H9 (cell line): ENCODE results near the gene NCKAP5. TPM values are rescaled to one million over a fixed set of nuclear protein-coding genes. Genes with fewer than 3 reads are reported as not detected.

ENCODE experiments used
- DNase-seq: peaks from one replicate; pipeline ENCODE4 v3.0.0-alpha.2; 2017
- H2AFZ ChIP-seq: one replicate; pipeline ENCODE4 v1.6.1; 2013; ENCODE audit warnings: mild to moderate bottlenecking, low read length, control low read depth, moderate library complexity
- H2AK5ac ChIP-seq: 2 replicates; pipeline ENCODE4 v1.6.1; 2013; ENCODE audit warnings: low read length, control low read depth, mixed read lengths; ENCODE audit not compliant: insufficient read length
- H2BK120ac ChIP-seq: one replicate; pipeline ENCODE4 v1.6.1; 2013; ENCODE audit warnings: low read depth, mild to moderate bottlenecking, low read length, control low read depth, inconsistent platforms; ENCODE audit not compliant: poor library complexity, severe bottlenecking
- H2BK12ac ChIP-seq: 2 replicates; pipeline ENCODE4 v1.6.1; 2013; ENCODE audit warnings: low read length, control low read depth, mixed read lengths, low read depth; ENCODE audit not compliant: insufficient read length
- H2BK15ac ChIP-seq: 2 replicates; pipeline ENCODE4 v1.6.1; 2013; ENCODE audit warnings: low read depth, low read length, control low read depth
- H2BK20ac ChIP-seq: one replicate; pipeline ENCODE4 v1.6.1; 2013; ENCODE audit warnings: low read depth, mild to moderate bottlenecking, low read length, control low read depth, inconsistent platforms; ENCODE audit not compliant: poor library complexity, severe bottlenecking
- H2BK5ac ChIP-seq: 2 replicates; pipeline ENCODE4 v1.6.1; 2013; ENCODE audit warnings: low read length, control low read depth, mixed read lengths; ENCODE audit not compliant: insufficient read length
- H3K14ac ChIP-seq: 2 replicates; pipeline ENCODE4 v1.6.1; 2013; ENCODE audit warnings: low read length, control low read depth; ENCODE audit not compliant: insufficient read depth
- H3K18ac ChIP-seq: 2 replicates; pipeline ENCODE4 v1.6.1; 2013; ENCODE audit warnings: low read depth, mild to moderate bottlenecking, mixed read lengths, low read length, control low read depth; ENCODE audit not compliant: insufficient read length
- H3K23ac ChIP-seq: 2 replicates; pipeline ENCODE4 v1.6.1; 2013; ENCODE audit warnings: low read length, control low read depth, mixed read lengths, low read depth; ENCODE audit not compliant: insufficient read length
- H3K23me2 ChIP-seq: 2 replicates; pipeline ENCODE4 v1.6.1; 2013; ENCODE audit warnings: low read depth, mild to moderate bottlenecking, mixed read lengths, low read length, control low read depth; ENCODE audit not compliant: insufficient read length, poor library complexity, severe bottlenecking
- H3K27ac ChIP-seq: 2 replicates; pipeline ENCODE4 v1.5.1; 2013; ENCODE audit warnings: low read length, control low read depth, mixed read lengths, low read depth; ENCODE audit not compliant: insufficient read length
- H3K27me3 ChIP-seq: 2 replicates; pipeline ENCODE4 v1.6.1; 2013; ENCODE audit warnings: low read length, control low read depth, inconsistent platforms; ENCODE audit not compliant: insufficient read depth
- H3K4ac ChIP-seq: 2 replicates; pipeline ENCODE4 v1.6.1; 2013; ENCODE audit warnings: low read depth, mild to moderate bottlenecking, control low read depth, inconsistent platforms, low read length, moderate library complexity
- H3K4me1 ChIP-seq: 2 replicates; pipeline ENCODE4 v1.6.1; 2013; ENCODE audit warnings: low read length, control low read depth, inconsistent platforms; ENCODE audit not compliant: insufficient read depth
- H3K4me2 ChIP-seq: 2 replicates; pipeline ENCODE4 v1.6.1; 2013; ENCODE audit warnings: low read length, control low read depth, mixed read lengths; ENCODE audit not compliant: insufficient read length, insufficient read depth
- H3K56ac ChIP-seq: 2 replicates; pipeline ENCODE4 v1.6.1; 2013; ENCODE audit warnings: low read depth, mild to moderate bottlenecking, mixed read lengths, low read length, control low read depth; ENCODE audit not compliant: insufficient read length
- H3K79me1 ChIP-seq: 2 replicates; pipeline ENCODE4 v1.6.1; 2013; ENCODE audit warnings: low read depth, mild to moderate bottlenecking, moderate library complexity, low read length, control low read depth, inconsistent platforms; ENCODE audit not compliant: insufficient read depth, poor library complexity, severe bottlenecking
- H3K79me2 ChIP-seq: 2 replicates; pipeline ENCODE4 v1.6.1; 2013; ENCODE audit warnings: low read length, control low read depth, inconsistent platforms; ENCODE audit not compliant: insufficient read depth
- H3K9ac ChIP-seq: 2 replicates; pipeline ENCODE4 v1.6.1; 2013; ENCODE audit warnings: low read length, control low read depth, mixed read lengths; ENCODE audit not compliant: insufficient read length; ENCODE audit errors: extremely low read depth
- H3K9me3 ChIP-seq: one replicate; pipeline ENCODE4 v1.6.1; 2013; ENCODE audit warnings: low read depth, low read length, inconsistent platforms; ENCODE audit not compliant: control insufficient read depth
- H3T11ph ChIP-seq: one replicate; pipeline ENCODE4 v1.6.1; 2013; ENCODE audit warnings: mild to moderate bottlenecking, low read length, control low read depth, inconsistent platforms
- H4K20me1 ChIP-seq: one replicate; pipeline ENCODE4 v1.6.1; 2013; ENCODE audit not compliant: control insufficient read depth, insufficient read length, insufficient read depth
- H4K5ac ChIP-seq: 2 replicates; pipeline ENCODE4 v1.6.1; 2013; ENCODE audit warnings: low read depth, mild to moderate bottlenecking, mixed read lengths, low read length, control low read depth; ENCODE audit not compliant: insufficient read length
- H4K8ac ChIP-seq: replicated peaks from 2 replicates; pipeline ENCODE4 v1.6.1; 2013; ENCODE audit warnings: low read length, control low read depth, mixed read lengths, low read depth; ENCODE audit not compliant: insufficient read length
- H4K91ac ChIP-seq: 2 replicates; pipeline ENCODE4 v1.6.1; 2013; ENCODE audit warnings: low read depth, mild to moderate bottlenecking, moderate library complexity, mixed read lengths, low read length, control low read depth; ENCODE audit not compliant: insufficient read length
- H3K27ac Mint-ChIP-seq, 3 experiments: 2 replicates in 2 of 3; 3 replicates in 1 of 3; pipeline ENCODE4 v1.8.0; 2020 to 2021; ENCODE audit warnings: mixed read lengths in 3 of 3, mild to moderate bottlenecking in 1 of 3, moderate library complexity in 1 of 3
- H3K27me3 Mint-ChIP-seq: 2 replicates; pipeline ENCODE4 v1.8.0; 2021; ENCODE audit warnings: low read depth, mild to moderate bottlenecking, moderate library complexity, mixed read lengths
- H3K36me3 Mint-ChIP-seq, 3 experiments: 2 replicates in 2 of 3; 3 replicates in 1 of 3; pipeline ENCODE4 v1.8.0; 2020 to 2021; ENCODE audit warnings: low read depth in 3 of 3, mixed read lengths in 3 of 3; ENCODE audit not compliant: insufficient read depth in 1 of 3
- H3K4me1 Mint-ChIP-seq, 2 experiments: 2 replicates each; pipeline ENCODE4 v1.8.0; 2020; ENCODE audit warnings: mixed read lengths in 2 of 2
- H3K4me3 Mint-ChIP-seq, 2 experiments: 2 replicates in 1 of 2; 3 replicates in 1 of 2; pipeline ENCODE4 v1.8.0; 2020 to 2021; ENCODE audit warnings: mild to moderate bottlenecking in 2 of 2, mixed read lengths in 2 of 2, moderate library complexity in 1 of 2
- H3K9me3 Mint-ChIP-seq, 2 experiments: 2 replicates in 1 of 2; 3 replicates in 1 of 2; pipeline ENCODE4 v1.8.0; 2020; ENCODE audit warnings: mild to moderate bottlenecking in 2 of 2, mixed read lengths in 2 of 2, moderate library complexity in 1 of 2
- CTCF ChIP-seq: fragments of 200-600 bp; sonication (generic); conservative IDR thresholded peaks from 3 replicates; pipeline ENCODE4 v1.8.0; 2021; ENCODE audit warnings: antibody characterized with exemption, mild to moderate bottlenecking
- WGBS: extraction: QIAGEN DNeasy Blood & Tissue Kit; methylation state at CpG from one replicate; pipeline ENCODE4 v1.1.7; 2013; ENCODE audit warnings: missing lambda C conversion rate, low lambda C conversion rate, mixed read lengths; ENCODE audit not compliant: insufficient read length; ENCODE audit errors: extremely low coverage; 5-methylcytosine and 5-hydroxymethylcytosine counted together
- total RNA-seq: library from RNA; stranded (reverse); gene quantifications from 2 replicates; pipeline ENCODE4 v1.2.1, GENCODE V29; 2021

NCKAP5 gene
- total RNA-seq, 1 experiment from 2014 or later, result 0.26 TPM

GRCh38 chr2:133453032-133453431 lies 115.2 kb downstream of the NCKAP5 start:
- Histone ChIP-seq H3K4me2 (no peak overlapping the region), H2BK12ac (no peak overlapping the region), H3K79me1 (no peaks in the 10 kb centered on the region), H3K14ac (no peak overlapping the region), H4K8ac (no peak overlapping the region), H3K23me2 (no peaks in the 10 kb centered on the region), H2BK20ac (no peak overlapping the region), H2BK120ac (no peak overlapping the region), H3K18ac (no peak overlapping the region), H3K27ac (no peak overlapping the region), H3K23ac (no peak overlapping the region), H2AFZ (no peak overlapping the region), H3K9me3 (no peaks in the 10 kb centered on the region), H4K91ac (no peak overlapping the region), H3K56ac (no peak overlapping the region), H4K20me1 (no peaks in the 10 kb centered on the region), H3K4me1 (no peaks in the 10 kb centered on the region), H3K9ac (no peak overlapping the region), H3K27me3 (no peaks in the 10 kb centered on the region), H3K4ac (no peak overlapping the region), H3K79me2 (no peaks in the 10 kb centered on the region), H3T11ph (no peak overlapping the region), H2BK15ac (no peak overlapping the region), H2AK5ac (no peak overlapping the region), H2BK5ac (no peak overlapping the region), H4K5ac (no peak overlapping the region)
- TF ChIP-seq CTCF, result no peak
- Mint-ChIP-seq H3K4me1 (peaks cover 3 to 7% of the 10 kb centered on the region in 2 experiments; a peak in 2 of 4 replicates), H3K9me3 (no peaks in the 10 kb centered on the region), H3K27ac (no peak overlapping the region), H3K4me3 (no peak overlapping the region), H3K27me3 (no peaks in the 10 kb centered on the region), H3K36me3 (no peaks in the 10 kb centered on the region)
- DNase-seq, result no peak
- no CpG with 5 or more reads among the region's 1 CpG for WGBS
